Left ventricle myocardium inferior (tissue), 1 donor: ENCODE results near the gene CDH24. TPM values are rescaled to one million over a fixed set of nuclear protein-coding genes. Genes with fewer than 3 reads are reported as not detected.

Experiments
- DNase-seq: peaks from one replicate; pipeline ENCODE4 v3.0.0-alpha.2; 2020
- H3K27ac ChIP-seq: fragments of 200-600 bp; replicated peaks from 2 replicates; pipeline ENCODE4 v1.8.0; 2021
- H3K27me3 ChIP-seq: fragments of 200-600 bp; 2 replicates; pipeline ENCODE4 v1.8.0; 2021; ENCODE audit warnings: low read depth
- H3K36me3 ChIP-seq: fragments of 200-600 bp; 2 replicates; pipeline ENCODE4 v1.8.0; 2021
- H3K4me1 ChIP-seq: fragments of 200-600 bp; 2 replicates; pipeline ENCODE4 v1.8.0; 2021
- H3K4me3 ChIP-seq: fragments of 200-600 bp; 2 replicates; pipeline ENCODE4 v1.8.0; 2021; ENCODE audit warnings: mild to moderate bottlenecking, moderate library complexity
- H3K9me3 ChIP-seq: fragments of 200-600 bp; replicated peaks from 2 replicates; pipeline ENCODE4 v1.8.0; 2021
- intact Hi-C: fragments of 100-400 bp; cut with micrococcal nuclease; formaldehyde crosslinking; loops from one replicate; pipeline ENCODE4 v1.11.0; 2022
- total RNA-seq: library from RNA; stranded (reverse); fragmentation: NEBNext Ultra II Directional; extraction: Animal tissue kit (Norgen Biotek cat#: 25700); gene quantifications from one replicate; pipeline ENCODE4 v1.2.1, GENCODE V29; 2021
- TF ChIP-seq, protein P1 (sequence below): fragments of 200-600 bp; IDR thresholded peaks from 2 replicates; pipeline ENCODE4 v1.8.0; 2021; ENCODE audit warnings: antibody characterized with exemption, mild to moderate bottlenecking, borderline replicate concordance
- donor health status: DM: no; HTN: yes; CAD: no; lungs with severe emphysema.

The CDH24 gene
- total RNA-seq, 1 donor from 2014 or later: 2.1 TPM

DNA sequence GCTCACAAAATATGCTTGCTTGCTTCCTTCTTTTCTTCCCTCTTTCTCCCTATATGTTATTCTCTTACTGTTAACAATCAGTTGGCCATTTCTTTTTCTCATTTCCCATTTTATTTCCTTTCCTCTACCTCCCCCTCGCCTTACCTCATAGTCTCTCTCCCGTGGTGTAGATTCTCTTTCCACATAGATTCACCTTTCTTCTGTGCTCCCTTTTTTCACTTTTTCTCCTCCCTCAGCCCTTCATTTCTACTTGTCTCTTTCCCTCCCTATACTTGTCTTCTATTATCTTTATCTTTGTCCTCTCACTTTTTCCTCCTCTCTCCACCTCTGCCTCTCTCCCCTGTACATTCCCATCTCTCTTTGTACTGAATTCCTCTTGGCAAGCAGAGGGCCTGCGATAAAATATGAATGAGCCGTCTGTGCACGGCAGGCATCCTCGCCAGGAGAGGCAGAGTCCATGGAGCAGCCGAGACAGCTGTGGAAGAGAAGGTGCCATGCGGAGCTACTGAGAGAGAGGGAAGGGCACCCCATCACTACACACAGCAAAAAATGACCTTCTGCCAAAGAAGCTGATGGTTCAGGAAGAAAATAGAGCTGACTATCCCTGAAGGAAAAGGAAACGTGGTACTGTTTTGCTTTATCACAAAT is 59.5 kb downstream of the CDH24 start:
- no peak overlapping the region for H3K27ac ChIP-seq
- peaks cover 21% of the 10 kb centered on the region for H3K4me1 ChIP-seq
- H3K4me3 ChIP-seq: no peak overlapping the region
- no peaks in the 10 kb centered on the region for H3K9me3 ChIP-seq
- intact Hi-C loops: no loop called here
- TF ChIP-seq, protein P1, sequence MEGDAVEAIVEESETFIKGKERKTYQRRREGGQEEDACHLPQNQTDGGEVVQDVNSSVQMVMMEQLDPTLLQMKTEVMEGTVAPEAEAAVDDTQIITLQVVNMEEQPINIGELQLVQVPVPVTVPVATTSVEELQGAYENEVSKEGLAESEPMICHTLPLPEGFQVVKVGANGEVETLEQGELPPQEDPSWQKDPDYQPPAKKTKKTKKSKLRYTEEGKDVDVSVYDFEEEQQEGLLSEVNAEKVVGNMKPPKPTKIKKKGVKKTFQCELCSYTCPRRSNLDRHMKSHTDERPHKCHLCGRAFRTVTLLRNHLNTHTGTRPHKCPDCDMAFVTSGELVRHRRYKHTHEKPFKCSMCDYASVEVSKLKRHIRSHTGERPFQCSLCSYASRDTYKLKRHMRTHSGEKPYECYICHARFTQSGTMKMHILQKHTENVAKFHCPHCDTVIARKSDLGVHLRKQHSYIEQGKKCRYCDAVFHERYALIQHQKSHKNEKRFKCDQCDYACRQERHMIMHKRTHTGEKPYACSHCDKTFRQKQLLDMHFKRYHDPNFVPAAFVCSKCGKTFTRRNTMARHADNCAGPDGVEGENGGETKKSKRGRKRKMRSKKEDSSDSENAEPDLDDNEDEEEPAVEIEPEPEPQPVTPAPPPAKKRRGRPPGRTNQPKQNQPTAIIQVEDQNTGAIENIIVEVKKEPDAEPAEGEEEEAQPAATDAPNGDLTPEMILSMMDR: no peak
- DNase-seq: no peak
- H3K36me3 ChIP-seq: no peaks in the 10 kb centered on the region
- no peaks in the 10 kb centered on the region for H3K27me3 ChIP-seq

Other genes starting within 250 kb of the CDH24 start
- gene SLC7A7, start 242.1 kb downstream of the CDH24 start, total RNA-seq: 4.6 TPM
- gene MRPL52, start 227.6 kb downstream of the CDH24 start, total RNA-seq: 110 TPM
- gene MMP14, start 220.9 kb downstream of the CDH24 start, total RNA-seq: 22.1 TPM
- gene LRP10, start 185.8 kb downstream of the CDH24 start, total RNA-seq: 48.3 TPM
- gene REM2, start 174.3 kb downstream of the CDH24 start, total RNA-seq: not detected
- gene RBM23, start 138.4 kb downstream of the CDH24 start, total RNA-seq: 42.1 TPM
- gene PRMT5, start 128.1 kb downstream of the CDH24 start, total RNA-seq: 59.0 TPM
- gene HAUS4, start 100.4 kb downstream of the CDH24 start, total RNA-seq: 17.9 TPM
- 7.2 TPM for gene AJUBA, start 75.0 kb downstream of the CDH24 start, total RNA-seq
- gene C14orf93, start 47.4 kb downstream of the CDH24 start, total RNA-seq: 4.9 TPM
- 118 TPM for gene PSMB5, start 22.6 kb downstream of the CDH24 start, total RNA-seq
- not detected for gene PSMB11, start 15.3 kb downstream of the CDH24 start, total RNA-seq
- gene ACIN1, start 37.6 kb upstream of the CDH24 start, total RNA-seq: 64.6 TPM
- 25.2 TPM for gene C14orf119, start 38.0 kb upstream of the CDH24 start, total RNA-seq
- gene CIROP, start 47.5 kb upstream of the CDH24 start, total RNA-seq: not detected
- not detected for gene CEBPE, start 61.7 kb upstream of the CDH24 start, total RNA-seq
- gene SLC7A8, start 126.1 kb upstream of the CDH24 start, total RNA-seq: 10.6 TPM
- not detected for gene RNF212B, start 180.4 kb upstream of the CDH24 start, total RNA-seq
- 9.1 TPM for gene HOMEZ, start 228.6 kb upstream of the CDH24 start, total RNA-seq
- gene PPP1R3E, start 245.3 kb upstream of the CDH24 start, total RNA-seq: 9.0 TPM
- gene BCL2L2, start 249.3 kb upstream of the CDH24 start, total RNA-seq: 37.5 TPM